WTC11 (cell line): ENCODE results near the gene SNRPB2. TPM values are rescaled to one million over a fixed set of nuclear protein-coding genes. Genes with fewer than 3 reads are reported as not detected.

Experiments
- ATAC-seq: fragments of 200-7000 bp; cut with Tn5 transposase; 2 replicates; pipeline ENCODE4 v1.10.0; 2021; ENCODE audit warnings: mild to moderate bottlenecking, moderate library complexity
- CTCF ChIA-PET: fragments of 300-600 bp; sonication (Branson Sonifier 250); formaldehyde crosslinking; loops from one replicate; lab custom pipeline; 2021; ENCODE audit warnings: antibody characterized with exemption; lab: Charles Lee
- POLR2A ChIA-PET: fragments of 350-600 bp; sonication (Branson Sonifier 250); formaldehyde crosslinking; loops from one replicate; lab custom pipeline; 2021; ENCODE audit warnings: antibody characterized with exemption; lab: Charles Lee
- DNase-seq: peaks from one replicate; pipeline ENCODE4 v3.0.0; 2021; ENCODE audit warnings: low spot score
- H3K27ac Mint-ChIP-seq: 2 replicates; pipeline ENCODE4 v1.8.0; 2021; ENCODE audit warnings: mixed read lengths
- H3K27me3 Mint-ChIP-seq: 2 replicates; pipeline ENCODE4 v1.8.0; 2021; ENCODE audit warnings: low read depth, mild to moderate bottlenecking, moderate library complexity, mixed read lengths
- H3K36me3 Mint-ChIP-seq: 2 replicates; pipeline ENCODE4 v1.8.0; 2021; ENCODE audit warnings: mixed read lengths
- H3K4me1 Mint-ChIP-seq: 2 replicates; pipeline ENCODE4 v1.8.0; 2022; ENCODE audit warnings: mixed read lengths
- H3K4me3 Mint-ChIP-seq: 2 replicates; pipeline ENCODE4 v1.8.0; 2021; ENCODE audit warnings: mild to moderate bottlenecking, moderate library complexity, mixed read lengths
- H3K9me3 Mint-ChIP-seq: 2 replicates; pipeline ENCODE4 v1.8.0; 2021; ENCODE audit warnings: mixed read lengths
- ATF3 ChIP-seq: sonication (generic); formaldehyde crosslinking; conservative IDR thresholded peaks from 2 replicates; pipeline ENCODE4 v1.8.1; 2022; ENCODE audit warnings: mild to moderate bottlenecking, missing genetic modification reagents
- ATF6 ChIP-seq: sonication (generic); formaldehyde crosslinking; IDR thresholded peaks from 2 replicates; pipeline ENCODE4 v1.8.1; 2023; ENCODE audit warnings: mild to moderate bottlenecking, missing genetic modification reagents
- CBFB ChIP-seq: sonication (generic); formaldehyde crosslinking; IDR thresholded peaks from 2 replicates; pipeline ENCODE4 v1.8.1; 2022; ENCODE audit warnings: mild to moderate bottlenecking, low read depth, missing genetic modification reagents
- CREB1 ChIP-seq: sonication (generic); formaldehyde crosslinking; IDR thresholded peaks from 2 replicates; pipeline ENCODE4 v1.8.0; 2023; ENCODE audit warnings: mild to moderate bottlenecking, missing genetic modification reagents
- EMX1 ChIP-seq: fragments of 250-450 bp; sonication (Bioruptor Pico); IDR thresholded peaks from 2 replicates; pipeline ENCODE4 v1.8.0; 2021; ENCODE audit warnings: mild to moderate bottlenecking
- FOXP1 ChIP-seq: sonication (generic); formaldehyde crosslinking; IDR thresholded peaks from 2 replicates; pipeline ENCODE4 v1.8.0; 2022; ENCODE audit warnings: missing genetic modification reagents, mild to moderate bottlenecking, moderate library complexity, borderline replicate concordance
- GABPB1 ChIP-seq: sonication (generic); formaldehyde crosslinking; IDR thresholded peaks from 2 replicates; pipeline ENCODE4 v1.8.1; 2023; ENCODE audit warnings: mild to moderate bottlenecking, missing genetic modification reagents
- NFE2L1 ChIP-seq: sonication (generic); formaldehyde crosslinking; IDR thresholded peaks from 2 replicates; pipeline ENCODE4 v1.8.1; 2023; ENCODE audit warnings: missing genetic modification reagents
- OVOL2 ChIP-seq: fragments of 250-450 bp; sonication (Bioruptor Pico); IDR thresholded peaks from 2 replicates; pipeline ENCODE4 v1.9.0; 2021; ENCODE audit warnings: mild to moderate bottlenecking, borderline replicate concordance
- TEAD4 ChIP-seq: sonication (generic); formaldehyde crosslinking; IDR thresholded peaks from 2 replicates; pipeline ENCODE4 v1.8.0; 2022; ENCODE audit warnings: mild to moderate bottlenecking, missing genetic modification reagents
- ZNF121 ChIP-seq: sonication (generic); formaldehyde crosslinking; IDR thresholded peaks from 2 replicates; pipeline ENCODE4 v1.8.0; 2023; ENCODE audit warnings: missing genetic modification reagents
- ZNF423 ChIP-seq: fragments of 250-450 bp; sonication (Bioruptor Pico); IDR thresholded peaks from 2 replicates; pipeline ENCODE4 v2.1.2; 2022; ENCODE audit warnings: mild to moderate bottlenecking, moderate library complexity
- ZNF512 ChIP-seq: sonication (generic); formaldehyde crosslinking; IDR thresholded peaks from 2 replicates; pipeline ENCODE4 v1.8.1; 2022; ENCODE audit warnings: missing genetic modification reagents, borderline replicate concordance
- total RNA-seq: library from RNA; stranded (reverse); gene quantifications from 3 replicates; pipeline ENCODE4 v1.2.3, GENCODE V29; 2021
- TF ChIP-seq, protein P1 (sequence below): fragments of 200-600 bp; IDR thresholded peaks from 2 replicates; pipeline ENCODE4 v1.8.0; 2022; ENCODE audit warnings: antibody characterized with exemption
- TF ChIP-seq, protein P2 (sequence below): sonication (generic); formaldehyde crosslinking; IDR thresholded peaks from 2 replicates; pipeline ENCODE4 v1.8.1; 2023; ENCODE audit warnings: mild to moderate bottlenecking, missing genetic modification reagents, moderate library complexity
- TF ChIP-seq, protein P3 (sequence below): sonication (generic); formaldehyde crosslinking; conservative IDR thresholded peaks from 2 replicates; pipeline ENCODE4 v1.8.1; 2023; ENCODE audit warnings: mild to moderate bottlenecking, low read depth, missing genetic modification reagents, moderate library complexity
- TF ChIP-seq, protein P4 (sequence below): sonication (generic); formaldehyde crosslinking; IDR thresholded peaks from 2 replicates; pipeline ENCODE4 v1.8.0; 2023; ENCODE audit warnings: mild to moderate bottlenecking, missing genetic modification reagents
- TF ChIP-seq, protein P5 (sequence below): sonication (generic); formaldehyde crosslinking; IDR thresholded peaks from 2 replicates; pipeline ENCODE4 v1.8.1; 2023; ENCODE audit warnings: mild to moderate bottlenecking, missing genetic modification reagents, moderate library complexity
- TF ChIP-seq, protein P6 (sequence below): sonication (generic); formaldehyde crosslinking; IDR thresholded peaks from 2 replicates; pipeline ENCODE4 v1.8.1; 2022; ENCODE audit warnings: low read depth, missing genetic modification reagents, borderline replicate concordance

Gene SNRPB2
- total RNA-seq, 1 experiment from 2014 or later, result 88.3 TPM

DNA sequence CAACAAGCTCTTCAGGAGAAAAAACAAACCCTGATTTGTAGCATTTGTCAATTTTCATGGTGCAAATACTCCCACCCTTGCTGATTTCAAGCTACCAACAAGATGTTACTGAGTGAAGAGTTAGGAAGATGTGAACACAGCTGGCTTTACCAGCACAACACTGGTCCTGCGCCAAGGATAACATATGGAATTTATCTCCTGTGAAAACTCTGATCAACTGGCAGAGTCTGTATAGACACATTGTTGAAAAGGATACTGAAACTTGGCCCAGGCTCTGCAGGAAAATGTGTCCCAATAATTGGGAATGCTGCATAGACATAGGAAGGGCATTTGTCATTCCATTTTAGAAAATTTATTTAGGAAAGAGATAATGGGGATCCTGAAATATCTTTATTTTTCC is 47.3 kb downstream of the SNRPB2 start:
- no peak for TF ChIP-seq CREB1 (CRISPR knock-in tag)
- TF ChIP-seq OVOL2 (CRISPR knock-in tag), result no peak
- TF ChIP-seq EMX1 (CRISPR knock-in tag), result no peak
- TF ChIP-seq, protein P1, sequence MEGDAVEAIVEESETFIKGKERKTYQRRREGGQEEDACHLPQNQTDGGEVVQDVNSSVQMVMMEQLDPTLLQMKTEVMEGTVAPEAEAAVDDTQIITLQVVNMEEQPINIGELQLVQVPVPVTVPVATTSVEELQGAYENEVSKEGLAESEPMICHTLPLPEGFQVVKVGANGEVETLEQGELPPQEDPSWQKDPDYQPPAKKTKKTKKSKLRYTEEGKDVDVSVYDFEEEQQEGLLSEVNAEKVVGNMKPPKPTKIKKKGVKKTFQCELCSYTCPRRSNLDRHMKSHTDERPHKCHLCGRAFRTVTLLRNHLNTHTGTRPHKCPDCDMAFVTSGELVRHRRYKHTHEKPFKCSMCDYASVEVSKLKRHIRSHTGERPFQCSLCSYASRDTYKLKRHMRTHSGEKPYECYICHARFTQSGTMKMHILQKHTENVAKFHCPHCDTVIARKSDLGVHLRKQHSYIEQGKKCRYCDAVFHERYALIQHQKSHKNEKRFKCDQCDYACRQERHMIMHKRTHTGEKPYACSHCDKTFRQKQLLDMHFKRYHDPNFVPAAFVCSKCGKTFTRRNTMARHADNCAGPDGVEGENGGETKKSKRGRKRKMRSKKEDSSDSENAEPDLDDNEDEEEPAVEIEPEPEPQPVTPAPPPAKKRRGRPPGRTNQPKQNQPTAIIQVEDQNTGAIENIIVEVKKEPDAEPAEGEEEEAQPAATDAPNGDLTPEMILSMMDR, result no peak
- TF ChIP-seq ATF6 (CRISPR knock-in tag), result no peak
- TF ChIP-seq NFE2L1 (CRISPR knock-in tag), result no peak
- no peak for TF ChIP-seq ZNF423 (CRISPR knock-in tag)
- TF ChIP-seq, protein P2, sequence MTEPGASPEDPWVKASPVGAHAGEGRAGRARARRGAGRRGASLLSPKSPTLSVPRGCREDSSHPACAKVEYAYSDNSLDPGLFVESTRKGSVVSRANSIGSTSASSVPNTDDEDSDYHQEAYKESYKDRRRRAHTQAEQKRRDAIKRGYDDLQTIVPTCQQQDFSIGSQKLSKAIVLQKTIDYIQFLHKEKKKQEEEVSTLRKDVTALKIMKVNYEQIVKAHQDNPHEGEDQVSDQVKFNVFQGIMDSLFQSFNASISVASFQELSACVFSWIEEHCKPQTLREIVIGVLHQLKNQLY (CRISPR knock-in tag), result no peak
- TF ChIP-seq, all 79 proteins: peak for 0
- no peak overlapping the region for H3K4me3 Mint-ChIP-seq
- H3K27ac Mint-ChIP-seq, result no peak overlapping the region
- H3K36me3 Mint-ChIP-seq, result peaks cover 19% of the 10 kb centered on the region
- no peaks in the 10 kb centered on the region; the same call in 1 of the 2 replicates for H3K27me3 Mint-ChIP-seq
- ChIA-PET POLR2A (no interaction called here), CTCF (no interaction called here)
- no peaks in the 10 kb centered on the region for H3K4me1 Mint-ChIP-seq
- DNase-seq (no peak), ATAC-seq (no peak)
- H3K9me3 Mint-ChIP-seq, result peaks cover 52% of the 10 kb centered on the region

DNA sequence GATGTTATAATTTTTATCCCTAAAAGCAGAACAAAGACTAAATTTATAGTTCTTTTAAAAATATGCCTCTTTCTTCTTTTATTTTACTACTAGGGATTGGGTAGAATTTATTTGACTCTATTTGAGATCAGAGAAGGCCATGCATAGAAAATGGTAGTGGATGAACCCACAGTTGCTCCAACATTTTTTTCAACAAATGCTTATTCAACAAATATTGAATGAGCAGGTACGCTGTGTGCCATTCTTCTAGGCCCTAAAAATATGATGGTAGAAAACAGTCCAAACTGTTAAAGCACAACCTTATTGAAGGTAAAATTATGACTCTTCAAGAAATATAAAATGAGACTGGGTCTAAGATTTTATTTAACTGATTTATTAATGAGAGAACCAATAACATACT is 48.3 kb downstream of the SNRPB2 start:
- Mint-ChIP-seq H3K27ac (no peak overlapping the region), H3K27me3 (no peaks in the 10 kb centered on the region; the same call in 1 of the 2 replicates)
- CTCF ChIA-PET, result no interaction called here
- ATAC-seq, result no peak
- no peak for TF ChIP-seq FOXP1
- TF ChIP-seq, protein P3, sequence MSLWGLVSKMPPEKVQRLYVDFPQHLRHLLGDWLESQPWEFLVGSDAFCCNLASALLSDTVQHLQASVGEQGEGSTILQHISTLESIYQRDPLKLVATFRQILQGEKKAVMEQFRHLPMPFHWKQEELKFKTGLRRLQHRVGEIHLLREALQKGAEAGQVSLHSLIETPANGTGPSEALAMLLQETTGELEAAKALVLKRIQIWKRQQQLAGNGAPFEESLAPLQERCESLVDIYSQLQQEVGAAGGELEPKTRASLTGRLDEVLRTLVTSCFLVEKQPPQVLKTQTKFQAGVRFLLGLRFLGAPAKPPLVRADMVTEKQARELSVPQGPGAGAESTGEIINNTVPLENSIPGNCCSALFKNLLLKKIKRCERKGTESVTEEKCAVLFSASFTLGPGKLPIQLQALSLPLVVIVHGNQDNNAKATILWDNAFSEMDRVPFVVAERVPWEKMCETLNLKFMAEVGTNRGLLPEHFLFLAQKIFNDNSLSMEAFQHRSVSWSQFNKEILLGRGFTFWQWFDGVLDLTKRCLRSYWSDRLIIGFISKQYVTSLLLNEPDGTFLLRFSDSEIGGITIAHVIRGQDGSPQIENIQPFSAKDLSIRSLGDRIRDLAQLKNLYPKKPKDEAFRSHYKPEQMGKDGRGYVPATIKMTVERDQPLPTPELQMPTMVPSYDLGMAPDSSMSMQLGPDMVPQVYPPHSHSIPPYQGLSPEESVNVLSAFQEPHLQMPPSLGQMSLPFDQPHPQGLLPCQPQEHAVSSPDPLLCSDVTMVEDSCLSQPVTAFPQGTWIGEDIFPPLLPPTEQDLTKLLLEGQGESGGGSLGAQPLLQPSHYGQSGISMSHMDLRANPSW (CRISPR knock-in tag), result no peak
- no peak for TF ChIP-seq ZNF512 (CRISPR knock-in tag)
- TF ChIP-seq, protein P4, sequence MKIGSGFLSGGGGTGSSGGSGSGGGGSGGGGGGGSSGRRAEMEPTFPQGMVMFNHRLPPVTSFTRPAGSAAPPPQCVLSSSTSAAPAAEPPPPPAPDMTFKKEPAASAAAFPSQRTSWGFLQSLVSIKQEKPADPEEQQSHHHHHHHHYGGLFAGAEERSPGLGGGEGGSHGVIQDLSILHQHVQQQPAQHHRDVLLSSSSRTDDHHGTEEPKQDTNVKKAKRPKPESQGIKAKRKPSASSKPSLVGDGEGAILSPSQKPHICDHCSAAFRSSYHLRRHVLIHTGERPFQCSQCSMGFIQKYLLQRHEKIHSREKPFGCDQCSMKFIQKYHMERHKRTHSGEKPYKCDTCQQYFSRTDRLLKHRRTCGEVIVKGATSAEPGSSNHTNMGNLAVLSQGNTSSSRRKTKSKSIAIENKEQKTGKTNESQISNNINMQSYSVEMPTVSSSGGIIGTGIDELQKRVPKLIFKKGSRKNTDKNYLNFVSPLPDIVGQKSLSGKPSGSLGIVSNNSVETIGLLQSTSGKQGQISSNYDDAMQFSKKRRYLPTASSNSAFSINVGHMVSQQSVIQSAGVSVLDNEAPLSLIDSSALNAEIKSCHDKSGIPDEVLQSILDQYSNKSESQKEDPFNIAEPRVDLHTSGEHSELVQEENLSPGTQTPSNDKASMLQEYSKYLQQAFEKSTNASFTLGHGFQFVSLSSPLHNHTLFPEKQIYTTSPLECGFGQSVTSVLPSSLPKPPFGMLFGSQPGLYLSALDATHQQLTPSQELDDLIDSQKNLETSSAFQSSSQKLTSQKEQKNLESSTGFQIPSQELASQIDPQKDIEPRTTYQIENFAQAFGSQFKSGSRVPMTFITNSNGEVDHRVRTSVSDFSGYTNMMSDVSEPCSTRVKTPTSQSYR (CRISPR knock-in tag), result no peak
- TF ChIP-seq, protein P5, sequence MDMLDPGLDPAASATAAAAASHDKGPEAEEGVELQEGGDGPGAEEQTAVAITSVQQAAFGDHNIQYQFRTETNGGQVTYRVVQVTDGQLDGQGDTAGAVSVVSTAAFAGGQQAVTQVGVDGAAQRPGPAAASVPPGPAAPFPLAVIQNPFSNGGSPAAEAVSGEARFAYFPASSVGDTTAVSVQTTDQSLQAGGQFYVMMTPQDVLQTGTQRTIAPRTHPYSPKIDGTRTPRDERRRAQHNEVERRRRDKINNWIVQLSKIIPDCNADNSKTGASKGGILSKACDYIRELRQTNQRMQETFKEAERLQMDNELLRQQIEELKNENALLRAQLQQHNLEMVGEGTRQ (CRISPR knock-in tag), result no peak
- TF ChIP-seq GABPB1 (CRISPR knock-in tag), result no peak
- no peak for TF ChIP-seq TEAD4 (CRISPR knock-in tag)
- no peak for TF ChIP-seq ATF3 (CRISPR knock-in tag)
- TF ChIP-seq CBFB (CRISPR knock-in tag), result no peak
- TF ChIP-seq NFE2L1 (CRISPR knock-in tag), result no peak
- TF ChIP-seq ZNF423 (CRISPR knock-in tag), result no peak
- TF ChIP-seq, protein P6, sequence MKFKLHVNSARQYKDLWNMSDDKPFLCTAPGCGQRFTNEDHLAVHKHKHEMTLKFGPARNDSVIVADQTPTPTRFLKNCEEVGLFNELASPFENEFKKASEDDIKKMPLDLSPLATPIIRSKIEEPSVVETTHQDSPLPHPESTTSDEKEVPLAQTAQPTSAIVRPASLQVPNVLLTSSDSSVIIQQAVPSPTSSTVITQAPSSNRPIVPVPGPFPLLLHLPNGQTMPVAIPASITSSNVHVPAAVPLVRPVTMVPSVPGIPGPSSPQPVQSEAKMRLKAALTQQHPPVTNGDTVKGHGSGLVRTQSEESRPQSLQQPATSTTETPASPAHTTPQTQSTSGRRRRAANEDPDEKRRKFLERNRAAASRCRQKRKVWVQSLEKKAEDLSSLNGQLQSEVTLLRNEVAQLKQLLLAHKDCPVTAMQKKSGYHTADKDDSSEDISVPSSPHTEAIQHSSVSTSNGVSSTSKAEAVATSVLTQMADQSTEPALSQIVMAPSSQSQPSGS (CRISPR knock-in tag), result no peak
- no peak for TF ChIP-seq ZNF121 (CRISPR knock-in tag)
- TF ChIP-seq, all 79 proteins: peak for 0
- Mint-ChIP-seq H3K4me1 (no peaks in the 10 kb centered on the region), H3K36me3 (peaks cover 14% of the 10 kb centered on the region), H3K9me3 (peaks cover 57% of the 10 kb centered on the region), H3K4me3 (no peak overlapping the region)
- POLR2A ChIA-PET, result no interaction called here
- no peak for DNase-seq
